NCI-H1105 treated with DMSO at 0.1 percent for 48 hours (cell line): ENCODE results near the gene NUDT7.

Experiments used
- DNase-seq: peaks from one replicate; lab custom pipeline; 2025; lab: John Stamatoyannopoulos, UW

The NUDT7 gene

DNA sequence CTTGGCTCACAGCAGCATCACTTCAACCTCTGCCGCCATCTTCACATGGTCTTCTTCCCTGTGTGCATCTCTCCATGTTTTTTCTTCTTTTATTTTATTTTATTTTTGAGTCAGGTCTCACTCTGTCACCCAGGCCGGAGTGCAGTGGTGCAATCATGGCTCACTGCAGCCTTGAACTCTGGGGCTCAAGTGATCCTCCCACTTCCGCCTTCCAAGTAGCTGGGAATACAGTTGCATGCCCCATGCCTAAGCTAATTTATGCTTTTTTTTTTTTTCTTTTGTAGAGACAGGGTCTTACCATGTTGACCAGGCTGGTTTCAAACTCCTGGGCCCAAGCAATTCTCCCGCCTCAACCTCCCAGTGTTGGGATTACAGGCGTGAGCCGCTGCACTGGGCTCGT lies 1.9 kb downstream of the NUDT7 start:
- no peak for DNase-seq

DNA sequence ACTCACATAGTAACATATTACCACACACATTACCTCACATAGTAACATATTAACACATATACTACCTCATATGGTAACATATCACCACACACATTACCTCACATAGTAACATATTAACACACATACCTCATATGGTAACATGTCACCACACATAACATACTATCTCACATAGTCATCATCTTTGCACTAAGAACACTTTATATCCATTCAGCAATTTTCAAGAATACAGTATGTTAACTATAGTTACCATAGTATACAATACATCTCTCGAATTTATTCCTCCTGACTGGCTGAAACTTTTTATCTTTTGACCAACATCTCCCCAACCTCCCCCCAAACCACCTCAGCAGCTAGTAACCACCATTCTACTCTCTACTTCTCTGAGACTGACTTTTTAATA lies 7.6 kb downstream of the NUDT7 start:
- DNase-seq = no peak

DNA sequence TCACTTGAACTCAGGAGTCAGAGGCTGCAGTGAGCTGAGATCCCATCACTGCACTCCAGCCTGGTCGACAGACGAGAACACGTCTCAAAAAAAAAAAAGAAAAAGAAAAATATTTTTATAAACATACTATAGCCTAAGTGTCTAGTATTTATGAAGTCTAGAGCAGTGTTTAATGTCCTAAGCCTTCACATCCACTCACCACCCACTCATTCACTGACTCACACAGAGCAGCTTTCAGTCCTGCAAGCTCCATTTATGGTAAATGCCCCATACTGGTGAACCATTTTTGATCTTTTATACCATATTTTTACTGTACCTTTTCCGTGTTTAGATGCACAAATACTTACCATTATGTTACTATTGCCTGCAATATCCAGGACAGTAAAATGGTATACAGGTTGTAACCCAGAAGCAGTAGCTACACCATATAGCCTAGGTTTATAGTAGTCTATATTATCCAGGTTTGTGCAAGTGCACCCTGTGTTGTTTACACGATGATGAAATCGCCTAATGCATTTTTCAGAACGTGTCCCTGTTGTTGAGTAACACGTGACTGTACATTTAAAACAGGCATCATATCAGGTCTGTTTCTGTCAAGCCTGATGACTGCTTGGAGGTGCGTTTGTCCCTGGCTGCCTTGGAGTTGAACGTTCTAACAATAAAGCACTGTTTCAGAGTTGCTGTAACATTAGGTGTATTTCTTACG lies 10.1 kb downstream of the NUDT7 start:
- no peak for DNase-seq

DNA sequence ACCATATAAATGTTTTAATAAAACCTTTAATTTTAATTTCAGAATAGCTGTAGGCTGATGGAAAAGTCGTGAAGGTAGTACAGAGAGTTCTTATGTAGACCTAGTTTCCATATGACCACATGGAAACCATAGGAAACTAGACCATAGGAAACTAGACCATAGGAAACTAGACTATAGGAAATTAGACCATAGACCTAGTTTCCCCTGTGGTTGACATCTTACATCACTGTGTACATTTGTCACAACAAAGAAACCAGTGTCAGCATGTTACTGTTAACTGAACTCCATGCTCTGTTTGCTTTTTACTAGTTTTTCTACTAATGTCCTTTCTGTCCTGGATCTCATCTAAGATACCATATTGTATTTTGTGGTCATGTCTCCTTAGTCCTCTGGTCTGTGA lies 14.6 kb downstream of the NUDT7 start:
- no peak for DNase-seq

DNA sequence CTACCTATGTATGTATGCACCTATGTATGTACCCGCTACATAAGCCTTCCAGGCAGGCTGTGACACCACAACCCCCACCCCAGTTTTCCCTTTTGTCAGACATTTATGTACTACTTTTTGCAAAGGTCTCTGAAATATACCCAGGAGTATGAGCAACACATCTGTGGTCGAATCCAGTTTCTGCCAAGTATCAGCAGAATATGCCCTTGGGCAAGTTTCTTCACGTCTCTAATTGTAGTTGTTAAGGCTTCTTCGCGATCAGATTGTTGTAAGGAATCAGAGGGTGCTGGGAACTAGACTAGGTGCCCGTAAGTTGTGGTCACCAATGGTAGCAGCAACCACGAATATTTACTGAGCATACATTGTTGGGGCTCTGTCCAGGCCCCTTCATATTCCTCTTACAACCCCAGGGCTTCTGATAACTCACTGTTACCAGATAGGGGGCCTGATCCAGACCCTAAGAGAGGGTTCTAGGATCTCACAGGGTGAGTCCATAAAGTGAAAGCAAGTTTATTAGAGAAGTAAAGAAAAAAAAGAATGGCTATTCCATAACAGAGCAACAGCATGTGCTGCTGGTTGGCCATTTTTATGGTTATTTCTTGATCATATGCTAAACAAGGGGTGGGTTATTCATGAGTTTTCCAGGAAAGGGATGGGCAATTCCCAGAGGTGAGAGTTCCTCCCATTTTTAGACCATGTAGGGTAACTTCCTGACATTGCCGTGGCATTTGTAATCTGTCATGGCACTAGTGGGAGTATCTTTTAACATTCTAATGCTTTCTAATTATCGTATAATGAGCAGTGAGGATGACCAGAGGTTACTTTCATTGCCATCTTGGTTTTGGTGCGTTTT lies 16.6 kb downstream of the NUDT7 start:
- no peak for DNase-seq

DNA sequence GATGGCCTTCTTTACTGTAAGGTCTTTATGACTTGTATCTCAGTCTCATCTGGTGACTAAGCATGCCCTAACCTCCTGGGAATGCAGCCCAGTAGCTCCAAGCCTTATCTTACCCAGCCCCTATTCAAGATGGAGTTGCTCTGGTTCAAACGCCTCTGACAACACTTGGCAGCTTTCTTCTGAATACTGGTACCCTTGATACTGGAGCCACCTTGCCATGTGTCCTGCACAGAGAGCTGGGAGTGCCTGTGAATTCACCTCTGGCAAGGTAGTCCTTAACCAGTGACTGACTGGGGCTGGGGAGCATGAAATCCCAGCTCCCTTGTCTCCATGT lies 17.2 kb downstream of the NUDT7 start:
- no peak for DNase-seq

DNA sequence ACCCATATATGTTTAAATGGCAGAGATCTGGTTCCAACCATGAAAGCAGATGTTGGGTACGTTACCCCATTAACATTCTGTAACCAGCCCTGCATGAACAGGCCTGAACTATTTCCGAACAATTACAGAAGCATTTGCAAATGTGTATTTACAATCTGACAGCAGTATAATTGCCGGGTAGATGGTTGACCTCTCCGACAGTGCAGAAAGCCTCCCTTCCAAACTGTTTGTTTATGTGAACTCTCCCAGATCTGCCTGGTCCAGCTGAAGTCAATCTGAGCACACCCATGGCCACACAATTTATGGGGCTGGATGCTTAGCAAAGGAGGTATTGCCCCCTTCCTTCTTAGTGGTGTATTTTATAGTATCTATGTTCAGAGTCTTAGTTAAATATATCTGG lies 21.8 kb downstream of the NUDT7 start:
- DNase-seq = no peak

DNA sequence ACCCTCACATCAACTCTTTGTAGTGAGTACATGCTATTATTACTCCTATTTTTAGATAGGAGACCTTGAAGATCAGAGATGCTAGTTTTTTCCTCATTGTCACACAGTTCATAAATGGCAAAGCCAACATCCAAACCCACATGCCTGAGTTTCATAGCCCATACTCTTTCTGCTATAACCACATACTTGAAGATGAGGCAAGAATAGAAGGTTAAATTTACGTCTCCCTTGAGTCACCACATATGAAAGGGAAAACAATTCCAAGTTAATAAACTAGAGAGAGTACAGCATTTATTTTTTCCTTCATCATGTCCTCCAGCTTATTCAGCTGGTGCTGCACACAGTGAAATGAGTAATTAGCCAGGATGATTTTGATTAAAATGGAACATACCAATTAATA lies 23.7 kb downstream of the NUDT7 start:
- no peak for DNase-seq

DNA sequence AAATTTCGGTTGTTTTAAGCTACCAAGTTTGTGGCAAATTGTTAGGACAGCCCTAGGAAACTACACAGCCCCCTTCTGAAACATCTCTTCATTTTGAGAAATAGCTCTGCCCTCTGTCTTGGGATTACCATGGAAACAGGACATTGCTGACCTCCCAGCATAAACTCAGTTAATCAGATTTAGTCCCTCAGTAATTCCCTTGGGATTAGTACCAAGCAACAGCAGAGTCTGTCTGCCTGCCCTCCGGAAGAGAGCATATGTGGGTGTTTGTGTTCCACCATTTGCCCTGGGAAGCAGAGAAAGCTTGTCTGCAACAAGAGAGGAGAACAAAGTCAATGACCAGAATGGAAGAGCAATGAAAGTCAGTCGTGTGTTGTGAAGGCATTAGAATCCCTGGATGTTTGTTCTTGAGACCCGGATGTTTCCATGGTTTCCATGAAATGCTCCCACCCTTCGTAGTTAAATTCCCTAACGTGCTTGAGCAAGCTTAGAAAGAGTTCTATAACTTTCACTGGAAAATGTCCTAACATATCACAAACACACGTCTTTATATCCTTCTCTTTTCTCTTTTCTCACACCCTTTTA lies 26.2 kb downstream of the NUDT7 start:
- no peak for DNase-seq

DNA sequence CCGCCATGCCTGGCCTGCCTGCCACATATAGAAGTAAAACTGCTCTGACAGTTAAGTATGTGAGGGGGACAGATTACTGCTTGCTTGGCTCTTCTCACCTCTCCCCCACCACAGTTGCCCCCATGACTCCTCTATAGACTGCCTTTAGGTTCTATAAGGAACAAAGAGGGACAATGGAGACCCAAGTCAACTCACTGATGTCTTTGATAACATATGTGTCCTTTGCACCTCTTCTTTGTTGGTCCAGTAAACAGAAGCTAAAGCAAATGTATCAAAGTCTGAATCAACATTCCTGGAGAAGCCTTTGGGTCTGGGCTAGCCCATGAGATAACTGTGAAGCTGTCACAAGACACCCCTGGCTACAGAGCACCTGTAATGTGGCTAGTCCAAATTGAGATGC lies 27.1 kb downstream of the NUDT7 start:
- DNase-seq = no peak

DNA sequence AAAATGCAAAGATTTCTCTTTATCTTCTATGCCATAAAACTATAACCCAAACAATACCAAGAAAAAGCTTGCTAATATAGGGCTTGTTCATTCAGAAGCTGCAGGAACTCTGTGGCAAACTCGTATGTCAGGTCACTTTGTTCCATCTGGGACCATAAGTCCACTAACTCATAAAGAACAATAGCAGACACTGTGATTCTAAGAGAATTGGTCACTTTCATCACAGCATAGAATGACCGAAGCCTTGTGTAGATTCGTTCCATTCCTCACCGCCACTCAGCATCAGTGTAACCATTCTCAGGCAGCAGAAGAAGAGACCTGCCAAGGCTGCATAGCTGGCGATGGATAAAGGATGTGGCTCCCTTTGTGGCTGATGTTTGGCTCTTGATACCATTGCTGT lies 35.7 kb downstream of the NUDT7 start:
- no peak for DNase-seq

DNA sequence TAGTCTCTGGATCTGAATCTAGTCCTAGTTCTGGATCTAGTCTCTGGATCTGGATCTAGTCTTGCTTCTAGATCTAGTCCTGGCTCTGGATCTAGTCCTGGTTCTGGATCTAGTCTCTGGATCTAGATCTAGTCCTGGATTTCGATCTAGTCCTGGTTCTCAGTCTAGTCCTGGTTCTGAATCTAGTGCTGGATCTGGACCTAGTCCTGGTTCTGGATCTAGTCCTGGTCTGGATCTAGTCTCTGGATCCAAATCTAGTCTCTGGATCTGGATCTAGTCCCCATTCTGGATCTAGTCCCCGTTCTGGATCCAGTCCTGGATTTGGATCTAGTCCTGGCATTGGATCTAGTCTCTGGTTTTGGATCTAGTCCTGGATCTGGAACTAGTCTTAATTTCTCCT lies 36.2 kb downstream of the NUDT7 start:
- no peak for DNase-seq

DNA sequence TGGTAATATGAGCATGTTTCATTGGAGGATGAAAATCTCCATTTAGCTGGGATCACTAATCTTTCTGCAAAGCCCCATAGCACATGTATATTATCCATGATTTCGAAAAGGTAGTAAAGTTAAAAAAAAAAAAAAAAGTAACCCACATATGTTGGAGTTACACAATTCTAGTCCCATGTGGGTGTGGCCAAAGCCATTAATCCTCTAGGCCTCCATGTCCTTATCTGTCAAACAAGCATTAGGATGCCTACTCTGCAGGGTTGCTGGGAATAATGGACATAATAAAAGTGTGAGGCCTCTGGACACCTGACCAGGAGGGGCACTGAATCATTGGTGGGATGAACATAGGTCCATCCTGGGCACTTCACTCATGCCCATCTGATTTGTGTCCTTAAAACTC lies 36.9 kb downstream of the NUDT7 start:
- DNase-seq = no peak

DNA sequence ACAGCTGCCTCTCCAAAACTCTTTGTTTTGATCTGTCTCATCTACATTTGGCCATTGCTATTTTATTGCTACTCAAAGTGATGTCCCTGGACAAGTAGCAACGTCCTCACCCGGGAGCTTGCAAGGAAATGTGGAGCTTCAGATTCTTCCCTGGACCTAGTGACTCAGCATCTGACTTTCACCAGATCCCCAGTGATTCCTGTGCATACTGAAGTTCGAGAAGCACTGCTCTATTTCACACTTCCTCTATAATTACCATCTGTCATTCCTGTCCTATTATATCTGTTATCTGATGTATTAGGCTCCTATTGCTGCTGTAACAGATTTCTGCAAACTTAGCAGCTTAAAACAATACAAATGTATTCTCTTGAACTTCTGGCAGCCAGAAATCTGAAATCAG lies 37.5 kb downstream of the NUDT7 start:
- DNase-seq = no peak

DNA sequence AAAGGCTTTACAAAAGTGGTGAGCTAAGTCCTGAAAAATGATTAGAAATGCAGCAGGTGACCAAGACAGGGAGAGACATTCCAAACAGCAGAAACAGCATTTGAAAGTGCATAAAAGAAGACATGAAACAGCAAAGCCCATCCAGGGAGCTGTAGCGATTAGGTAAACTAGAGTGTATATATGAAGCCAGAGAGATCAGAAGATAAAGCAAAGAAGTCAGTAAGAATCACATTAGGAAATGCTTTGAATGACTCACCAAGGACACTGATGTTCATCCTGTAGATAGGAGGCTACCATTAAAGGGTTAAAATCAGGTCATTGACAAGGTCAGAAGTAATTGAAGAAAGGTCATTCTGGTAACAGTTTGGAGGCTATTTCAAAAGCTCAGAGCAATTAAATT lies 38.5 kb downstream of the NUDT7 start:
- DNase-seq = no peak

DNA sequence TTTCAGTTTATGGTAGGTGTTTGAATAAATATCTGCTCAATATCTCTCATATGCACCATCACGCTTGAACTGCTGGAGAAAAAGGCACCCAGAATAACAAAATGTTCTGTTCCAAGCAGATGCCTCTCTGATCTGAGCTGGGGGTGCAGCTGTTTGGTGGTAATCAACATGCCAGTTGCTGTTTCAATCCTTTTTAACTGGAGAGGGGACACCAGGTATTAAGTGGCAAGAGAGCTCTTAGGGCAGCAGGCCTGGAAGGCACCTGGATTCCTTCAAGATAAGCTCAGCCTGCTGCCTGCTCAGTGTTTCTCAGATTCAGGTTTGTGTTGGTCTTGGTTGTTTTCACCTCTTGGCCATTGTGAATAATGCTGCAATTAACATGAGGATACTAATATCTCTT lies 38.9 kb downstream of the NUDT7 start:
- no peak for DNase-seq

DNA sequence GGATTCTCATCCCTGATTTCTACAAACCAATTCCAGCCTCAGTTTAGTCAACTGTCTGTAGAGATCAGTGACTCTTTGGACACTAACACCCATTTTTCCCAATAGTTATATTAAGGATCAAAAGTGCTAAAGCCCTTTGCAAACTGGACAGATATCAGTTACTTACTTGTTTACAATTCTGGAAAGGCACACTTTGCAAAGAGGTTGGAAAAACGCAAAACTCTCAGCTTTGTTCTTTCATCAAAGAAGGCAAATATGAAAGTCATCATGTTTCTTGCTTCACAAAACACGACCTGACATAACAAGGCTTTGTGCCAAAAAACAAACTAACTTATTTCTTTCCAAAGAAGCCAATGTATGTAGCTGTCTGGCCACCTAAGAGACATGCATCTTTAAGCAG lies 39.9 kb downstream of the NUDT7 start:
- DNase-seq = no peak

DNA sequence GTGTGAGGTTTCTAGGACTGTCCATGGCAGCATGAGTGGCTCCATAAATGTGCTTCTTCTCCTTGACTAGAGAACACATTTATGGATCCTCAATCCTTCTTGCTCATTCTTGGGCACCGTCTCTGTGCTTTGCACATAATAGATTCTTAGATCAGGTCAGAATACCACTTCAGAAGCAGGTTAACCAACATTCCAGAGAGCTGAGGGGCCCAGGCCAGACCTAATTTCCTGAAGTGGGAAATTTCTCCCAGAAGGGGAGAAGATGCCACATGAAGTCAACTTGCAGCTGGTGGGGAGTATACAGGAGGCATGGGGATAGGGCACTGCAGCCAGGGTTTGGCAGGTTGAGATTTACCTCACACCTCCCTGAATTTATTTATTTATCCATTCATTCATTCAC lies 41.7 kb downstream of the NUDT7 start:
- no peak for DNase-seq

DNA sequence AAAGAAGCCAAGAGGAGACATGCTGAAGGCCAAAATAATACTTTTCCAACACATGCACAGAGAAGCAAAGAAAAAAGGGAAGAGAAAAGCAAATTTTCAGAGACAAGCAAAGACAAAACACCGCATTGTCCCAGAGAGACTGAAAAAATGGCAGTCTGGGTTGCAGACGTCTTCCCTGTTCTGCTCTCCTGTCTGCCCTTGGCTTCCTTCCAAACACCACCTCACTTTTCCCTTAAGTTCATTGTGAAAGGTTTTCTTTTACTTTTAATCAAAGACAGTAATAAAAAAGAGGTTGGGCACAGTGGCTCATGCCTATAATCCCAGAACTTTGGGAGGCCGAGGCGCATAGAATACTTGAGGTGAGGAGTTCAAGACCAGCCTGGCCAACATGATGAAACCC lies 44.9 kb downstream of the NUDT7 start:
- DNase-seq = no peak

DNA sequence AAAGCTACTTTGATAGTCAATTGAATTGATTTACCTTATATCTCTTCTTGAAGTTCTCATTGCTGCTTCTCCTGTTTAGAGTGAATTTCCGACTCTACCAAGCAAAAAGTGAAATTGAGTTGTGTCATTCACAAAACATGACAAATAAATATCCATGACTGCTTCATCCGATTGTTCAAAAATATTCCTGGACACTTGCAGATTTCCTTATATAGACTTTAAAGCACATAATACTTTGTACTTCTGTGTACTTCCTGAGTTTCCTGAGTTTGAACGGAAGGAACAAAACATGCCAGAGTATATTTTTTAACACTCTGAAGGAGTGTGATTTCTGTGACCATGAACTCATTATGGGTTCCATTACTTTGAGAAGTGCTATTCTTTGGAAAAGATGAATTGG lies 45.5 kb downstream of the NUDT7 start:
- no peak for DNase-seq

DNA sequence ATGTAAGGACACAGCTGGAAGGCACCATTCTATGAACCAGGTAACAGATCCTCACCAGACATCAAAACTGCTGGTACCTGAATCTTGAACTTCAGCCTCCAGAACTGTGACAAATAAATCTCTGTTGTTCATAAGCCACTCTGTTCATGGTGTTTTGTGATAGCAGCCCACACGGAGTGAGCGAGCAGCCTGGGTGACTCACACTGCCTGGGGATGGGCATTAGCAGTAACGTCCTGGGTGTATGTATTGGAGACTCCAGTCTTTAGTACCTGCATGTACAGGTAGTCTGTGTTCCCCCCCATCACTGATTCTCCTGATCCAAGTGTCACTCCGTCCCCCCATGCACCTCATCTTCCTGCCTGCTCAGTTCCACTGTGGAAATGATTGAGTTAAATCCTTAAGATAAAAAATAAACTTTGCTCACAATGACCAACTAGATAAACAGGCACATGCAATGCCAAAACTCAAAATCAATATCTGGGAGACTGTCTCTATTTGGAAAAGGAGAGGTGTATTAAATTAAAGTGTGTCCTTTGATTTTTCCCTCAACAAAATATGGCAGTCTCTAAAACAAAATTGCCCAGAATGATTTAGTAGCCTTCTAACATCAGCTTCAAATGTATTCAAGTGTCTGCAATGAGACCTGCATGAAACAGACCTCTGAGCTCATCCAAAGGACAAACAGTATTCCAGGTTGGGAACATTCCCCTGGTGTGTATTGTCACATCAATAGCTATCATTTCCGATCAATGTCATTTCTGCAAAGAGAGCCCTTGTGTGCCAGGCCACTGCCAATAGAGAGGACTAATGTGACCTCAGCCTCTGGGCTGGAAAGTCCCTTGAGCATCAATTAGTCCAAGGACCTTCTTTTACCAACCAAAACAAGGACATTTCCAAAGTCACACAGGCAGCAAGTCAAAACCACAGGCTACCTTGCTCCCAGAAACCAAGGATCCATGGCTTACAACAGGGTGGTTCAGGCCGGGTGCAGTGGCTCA lies 53.9 kb downstream of the NUDT7 start:
- no peak for DNase-seq

DNA sequence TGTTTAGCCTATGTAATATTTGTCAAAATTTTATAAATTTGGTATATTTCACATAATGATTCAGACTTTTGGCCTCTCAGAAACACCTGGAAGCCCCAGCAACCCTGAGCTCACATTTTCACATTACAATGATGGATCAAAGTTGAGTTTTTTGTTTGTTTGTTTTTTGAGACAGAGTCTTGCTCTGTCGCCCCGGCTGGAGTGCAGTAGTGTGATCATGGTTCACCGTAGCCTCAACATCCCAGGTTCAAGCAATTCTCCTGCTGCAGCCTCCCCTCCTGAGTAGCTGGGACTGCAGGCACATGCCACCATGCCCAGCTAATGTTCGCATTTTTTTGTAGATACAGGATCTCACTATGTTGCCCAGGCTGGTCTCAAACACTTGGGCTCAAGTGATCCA lies 55.4 kb downstream of the NUDT7 start:
- DNase-seq = no peak
